ENCODE data around the gene GATD1. TPM values are rescaled to one million over a fixed set of nuclear protein-coding genes. Genes with fewer than 3 reads are reported as not detected.

GATD1 gene
- total RNA-seq, 4 donors from 2014 or later = 22.1 to 41.4 (median 27.3) TPM

- H3K4me3 ChIP-seq = peak within 1 kb of the TSS; percentile 66 to 94 (median 81)
- no peaks in the 10 kb centered on the region for H3K9me3 ChIP-seq
- peak within 1 kb of the TSS; percentile 52 to 91 (median 84) for H3K27ac ChIP-seq
- TF ChIP-seq POLR2A (IDR thresholded peaks at IDR 0.05) (peak in 1 of 2 donors; percentile 25), EP300 (IDR thresholded peaks at IDR 0.05) (no peak), CTCF (IDR thresholded peaks at IDR 0.05) (peak; percentile 82 to 97 (median 97))
- H3K27me3 ChIP-seq = no peaks in the 10 kb centered on the region
- peaks cover 0 to 60% (median 0%) of the 10 kb centered on the region in 3 donors for H3K36me3 ChIP-seq
- DNase-seq (ENCODE audit: low spot score in 2 of 2) = peak; percentile 60
- H3K4me1 ChIP-seq = peaks cover 0 to 32% (median 22%) of the 10 kb centered on the region in 4 donors
- WGBS, 2 donors = 4 to 36% methylated on average over 2 to 53 of the region's 69 CpGs
Observed at GRCh38 chr11:798093-798713, 20.9 kb upstream of the GATD1 start, which contains the start of gene SLC25A22. TSS of gene SLC25A22 (minus strand) at chr11:798281. CDS start at chr11:795006, 3,275 bp downstream.

GRCh38 chr11:797296-798092 lies 20.2 kb upstream of the GATD1 start:
- peak overlapping the region; percentile 52 to 91 (median 84) for H3K27ac ChIP-seq
- peak overlapping the region; percentile 66 to 94 (median 81) for H3K4me3 ChIP-seq
- H3K36me3 ChIP-seq = peaks cover 0 to 60% (median 0%) of the 10 kb centered on the region in 3 donors
- no peaks in the 10 kb centered on the region for H3K27me3 ChIP-seq
- 0% methylated on average over 11 to 21 of the region's 57 CpGs for WGBS, 2 donors
- DNase-seq (ENCODE audit: low spot score in 2 of 2) = peak; percentile 48 to 66
- peak in 1 of 2 donors; percentile 40 for TF ChIP-seq EP300 (IDR thresholded peaks at IDR 0.05)
- no peak for TF ChIP-seq POLR2A (IDR thresholded peaks at IDR 0.05)
- TF ChIP-seq CTCF (IDR thresholded peaks at IDR 0.05) = no peak
- H3K9me3 ChIP-seq = no peaks in the 10 kb centered on the region
- H3K4me1 ChIP-seq = peaks cover 0 to 32% (median 22%) of the 10 kb centered on the region in 4 donors

GRCh38 chr11:796565-797295 lies 19.4 kb upstream of the GATD1 start:
- Histone ChIP-seq H3K36me3 (peaks cover 0 to 60% (median 0%) of the 10 kb centered on the region in 3 donors), H3K27me3 (no peaks in the 10 kb centered on the region), H3K4me1 (peaks cover 0 to 32% (median 22%) of the 10 kb centered on the region in 4 donors), H3K9me3 (no peaks in the 10 kb centered on the region), H3K27ac (peak overlapping the region; percentile 52 to 91 (median 84)), H3K4me3 (peak overlapping the region; percentile 66 to 94 (median 81))
- no peak for DNase-seq (ENCODE audit: low spot score in 2 of 2)
- 13 to 17% methylated on average over 11 to 18 of the region's 18 CpGs for WGBS, 2 donors
- TF ChIP-seq CTCF (IDR thresholded peaks at IDR 0.05) (no peak), POLR2A (IDR thresholded peaks at IDR 0.05) (no peak), EP300 (IDR thresholded peaks at IDR 0.05) (no peak)

- H3K4me1 ChIP-seq = peaks cover 0 to 33% (median 22%) of the 10 kb centered on the region in 4 donors
- no peaks in the 10 kb centered on the region for H3K9me3 ChIP-seq
- peaks cover 0 to 59% (median 0%) of the 10 kb centered on the region in 3 donors for H3K36me3 ChIP-seq
- peak overlapping the region; percentile 52 to 91 (median 84) for H3K27ac ChIP-seq
- DNase-seq (ENCODE audit: low spot score in 2 of 2) = peak; percentile 55 to 57
- WGBS, 2 donors = 3 to 7% methylated on average over 12 to 14 of the region's 26 CpGs
- H3K27me3 ChIP-seq = peaks cover 0 to 2% of the 10 kb centered on the region in 2 donors
- peak in 1 of 2 donors; percentile 33 for TF ChIP-seq POLR2A (IDR thresholded peaks at IDR 0.05)
- no peak for TF ChIP-seq CTCF (IDR thresholded peaks at IDR 0.05)
- peak in 1 of 2 donors; percentile 41 for TF ChIP-seq EP300 (IDR thresholded peaks at IDR 0.05)
- H3K4me3 ChIP-seq = peak overlapping the region; percentile 66 to 94 (median 81)
Observed at GRCh38 chr11:795634-796564, 18.6 kb upstream of the GATD1 start.

Measured in tibial nerve (tissue), 4 donors.